Keratinocyte (primary cell): ENCODE data around the gene SLC9A6.

ENCODE experiments used
- EZH2 ChIP-seq: IDR thresholded peaks from one replicate; pipeline ENCODE4 v1.6.1; 2012; ENCODE audit warnings: inconsistent platforms, mild to moderate bottlenecking, low read length, moderate library complexity
- TF ChIP-seq, protein P1 (sequence below), 3 experiments: IDR thresholded peaks in 1 of 3; conservative IDR thresholded peaks in 1 of 3; optimal IDR thresholded peaks in 1 of 3; 2 replicates in 2 of 3; 3 replicates in 1 of 3; pipeline versions ENCODE3 to v1.5.1; 2011; ENCODE audit warnings: low read length in 3 of 3, mild to moderate bottlenecking in 3 of 3, moderate library complexity in 2 of 3, control low read depth in 1 of 3, inconsistent platforms in 1 of 3; ENCODE audit not compliant: insufficient read depth in 2 of 3; ENCODE audit errors: extremely low read depth in 1 of 3

DNA sequence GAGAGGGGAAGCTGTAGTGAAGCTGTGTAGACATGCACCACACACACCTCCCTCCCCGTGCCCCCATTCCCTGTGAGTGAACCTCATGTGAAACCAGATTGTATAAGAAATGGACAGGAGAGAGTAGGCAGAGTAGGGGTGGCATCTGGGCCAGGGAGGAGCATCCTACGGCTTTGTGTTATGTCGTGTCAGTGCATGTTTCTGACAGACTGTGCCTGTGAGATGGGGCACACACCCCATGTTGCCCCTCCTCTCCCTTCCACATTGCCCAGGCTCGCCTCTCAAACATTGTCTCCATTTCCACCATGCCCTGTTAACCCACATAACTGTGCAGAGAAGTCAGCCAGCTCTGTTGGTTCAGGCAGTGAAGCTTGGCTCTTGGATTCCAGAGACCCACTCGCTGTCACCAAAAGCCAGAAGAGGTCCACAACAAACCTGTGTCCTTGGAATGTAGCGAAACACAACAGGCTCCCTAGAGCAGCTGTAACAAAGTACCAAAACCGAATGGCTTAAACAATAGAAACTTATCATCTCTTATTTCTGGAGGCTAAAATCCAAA, 56.1 kb downstream of the SLC9A6 start:
- no peak for TF ChIP-seq EZH2
- TF ChIP-seq, protein P1, sequence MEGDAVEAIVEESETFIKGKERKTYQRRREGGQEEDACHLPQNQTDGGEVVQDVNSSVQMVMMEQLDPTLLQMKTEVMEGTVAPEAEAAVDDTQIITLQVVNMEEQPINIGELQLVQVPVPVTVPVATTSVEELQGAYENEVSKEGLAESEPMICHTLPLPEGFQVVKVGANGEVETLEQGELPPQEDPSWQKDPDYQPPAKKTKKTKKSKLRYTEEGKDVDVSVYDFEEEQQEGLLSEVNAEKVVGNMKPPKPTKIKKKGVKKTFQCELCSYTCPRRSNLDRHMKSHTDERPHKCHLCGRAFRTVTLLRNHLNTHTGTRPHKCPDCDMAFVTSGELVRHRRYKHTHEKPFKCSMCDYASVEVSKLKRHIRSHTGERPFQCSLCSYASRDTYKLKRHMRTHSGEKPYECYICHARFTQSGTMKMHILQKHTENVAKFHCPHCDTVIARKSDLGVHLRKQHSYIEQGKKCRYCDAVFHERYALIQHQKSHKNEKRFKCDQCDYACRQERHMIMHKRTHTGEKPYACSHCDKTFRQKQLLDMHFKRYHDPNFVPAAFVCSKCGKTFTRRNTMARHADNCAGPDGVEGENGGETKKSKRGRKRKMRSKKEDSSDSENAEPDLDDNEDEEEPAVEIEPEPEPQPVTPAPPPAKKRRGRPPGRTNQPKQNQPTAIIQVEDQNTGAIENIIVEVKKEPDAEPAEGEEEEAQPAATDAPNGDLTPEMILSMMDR (optimal IDR thresholded peaks at IDR 0.05 in 1 of 3, IDR thresholded peaks at IDR 0.05 in 1 of 3, conservative IDR thresholded peaks at IDR 0.05 in 1 of 3; ENCODE audit: extremely low read depth in 1 of 3, insufficient read depth in 2 of 3, low read length in 3 of 3) = no peak
